HG03571 (cell line): ENCODE results near the gene ATG14.
"Not testable (repeated sequence)": the region's sequence is repeated elsewhere in the genome, so short reads cannot be mapped to it uniquely, and the experiment has no call there.

Source experiments
- ATAC-seq: cut with Tn5 transposase; IDR thresholded peaks from one replicate; pipeline ENCODE4 v1.9.1; 2021; ENCODE audit not compliant: unreplicated experiment

ATG14 gene, protein sequence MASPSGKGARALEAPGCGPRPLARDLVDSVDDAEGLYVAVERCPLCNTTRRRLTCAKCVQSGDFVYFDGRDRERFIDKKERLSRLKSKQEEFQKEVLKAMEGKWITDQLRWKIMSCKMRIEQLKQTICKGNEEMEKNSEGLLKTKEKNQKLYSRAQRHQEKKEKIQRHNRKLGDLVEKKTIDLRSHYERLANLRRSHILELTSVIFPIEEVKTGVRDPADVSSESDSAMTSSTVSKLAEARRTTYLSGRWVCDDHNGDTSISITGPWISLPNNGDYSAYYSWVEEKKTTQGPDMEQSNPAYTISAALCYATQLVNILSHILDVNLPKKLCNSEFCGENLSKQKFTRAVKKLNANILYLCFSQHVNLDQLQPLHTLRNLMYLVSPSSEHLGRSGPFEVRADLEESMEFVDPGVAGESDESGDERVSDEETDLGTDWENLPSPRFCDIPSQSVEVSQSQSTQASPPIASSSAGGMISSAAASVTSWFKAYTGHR

DNA sequence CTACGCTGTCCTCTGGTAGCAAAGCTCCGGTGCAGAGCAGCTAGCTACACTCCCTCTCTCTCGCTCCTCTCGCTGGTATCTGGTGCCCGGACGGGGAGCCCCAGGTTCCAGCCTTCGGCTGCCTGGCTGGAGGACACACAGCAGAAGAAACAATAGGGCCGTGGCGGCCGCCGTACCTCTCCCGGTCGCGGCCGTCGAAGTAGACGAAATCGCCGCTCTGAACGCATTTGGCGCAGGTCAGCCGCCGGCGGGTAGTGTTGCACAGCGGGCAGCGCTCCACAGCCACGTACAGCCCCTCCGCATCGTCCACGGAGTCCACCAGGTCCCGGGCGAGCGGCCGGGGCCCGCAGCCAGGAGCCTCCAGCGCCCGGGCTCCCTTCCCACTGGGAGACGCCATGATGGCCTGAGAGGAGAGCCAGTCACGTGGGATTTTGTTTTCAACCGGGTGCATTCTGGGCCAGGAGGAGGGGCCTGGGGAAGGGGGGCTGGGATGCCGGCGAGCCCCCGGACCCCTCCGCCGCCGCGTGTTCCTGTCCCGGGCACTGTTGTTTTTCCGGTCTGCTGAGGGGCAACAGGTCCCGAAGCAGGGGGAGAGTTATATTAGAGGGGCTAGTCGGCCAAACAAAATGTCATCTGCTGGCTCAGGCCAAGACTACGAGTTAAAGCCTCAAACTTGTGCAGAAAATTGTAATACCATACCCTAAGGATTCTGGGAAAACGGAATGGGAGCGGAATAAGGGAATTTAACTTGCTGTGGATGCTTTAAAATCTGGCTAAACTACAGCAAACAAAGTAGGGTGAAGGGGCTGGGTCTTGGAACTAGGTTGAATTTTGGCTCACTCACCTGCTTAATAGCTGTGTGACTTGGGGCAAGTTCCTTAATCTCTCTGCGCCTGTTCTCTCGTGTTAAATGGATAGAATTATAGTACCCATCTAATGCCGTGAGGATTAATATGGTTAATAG is at the start of gene ATG14:
Gene ATG14 (minus strand): TSS at position 405 of the 964 bp plus-strand sequence. CDS start 8 bp downstream, at position 397.
- ATAC-seq: peak; percentile 94

GRCh38 chr14:55458800-55459515 is 47.3 kb upstream of the ATG14 start:
- ATAC-seq: peak; percentile 80

- ATAC-seq: no peak
These were observed 45.9 kb upstream of the ATG14 start for GRCh38 chr14:55457496-55457895.

DNA sequence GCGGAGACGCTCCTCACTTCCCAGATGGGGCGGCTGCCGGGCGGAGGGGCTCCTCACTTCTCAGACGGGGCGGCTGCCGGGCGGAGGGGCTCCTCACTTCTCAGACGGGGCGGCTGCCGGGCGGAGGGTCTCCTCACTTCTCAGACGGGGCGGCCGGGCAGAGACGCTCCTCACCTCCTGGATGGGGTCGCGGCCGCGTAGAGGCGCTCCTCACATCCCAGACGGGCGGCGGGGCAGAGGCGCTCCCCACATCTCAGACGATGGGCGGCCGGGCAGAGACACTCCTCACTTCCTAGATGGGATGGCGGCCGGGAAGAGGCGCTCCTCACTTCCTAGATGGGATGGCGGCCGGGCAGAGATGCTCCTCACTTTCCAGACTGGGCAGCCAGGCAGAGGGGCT is 44.8 kb upstream of the ATG14 start:
- not testable (repeated sequence) for ATAC-seq

DNA sequence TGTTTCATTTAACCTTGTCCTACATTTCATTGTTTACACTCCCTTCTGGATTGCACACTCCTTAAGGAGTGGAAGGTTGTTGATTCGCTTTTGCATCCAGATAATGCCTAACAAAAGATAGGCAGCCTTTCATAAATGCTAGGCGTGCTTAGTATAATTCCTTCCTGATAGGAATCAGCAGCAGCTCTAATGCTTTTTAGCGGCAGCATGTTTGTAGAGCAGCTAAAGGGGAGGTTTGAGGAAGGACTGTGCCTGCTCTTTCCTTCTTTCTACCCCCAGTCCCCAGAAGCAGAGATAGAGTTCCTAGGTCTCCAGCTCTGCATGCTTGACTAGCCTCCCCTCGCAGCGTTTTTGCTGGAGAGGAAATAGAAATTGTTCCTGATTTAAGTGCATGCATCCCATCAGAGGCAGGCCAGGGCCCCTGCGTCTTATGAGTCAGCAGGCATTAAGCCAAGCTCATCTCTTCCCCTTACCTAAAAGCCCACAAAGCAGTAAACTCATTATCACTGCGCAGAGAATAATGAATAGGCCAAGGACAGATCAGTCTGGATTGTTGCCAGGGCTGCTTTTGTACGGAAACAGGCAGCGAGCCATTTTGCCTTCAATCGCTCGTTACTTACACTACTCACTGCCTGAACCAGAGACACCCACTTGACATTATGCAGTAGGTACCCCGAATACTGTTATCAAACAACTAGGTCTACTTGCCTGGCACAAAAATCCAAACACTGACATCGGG is 42.8 kb upstream of the ATG14 start:
- no peak for ATAC-seq

DNA sequence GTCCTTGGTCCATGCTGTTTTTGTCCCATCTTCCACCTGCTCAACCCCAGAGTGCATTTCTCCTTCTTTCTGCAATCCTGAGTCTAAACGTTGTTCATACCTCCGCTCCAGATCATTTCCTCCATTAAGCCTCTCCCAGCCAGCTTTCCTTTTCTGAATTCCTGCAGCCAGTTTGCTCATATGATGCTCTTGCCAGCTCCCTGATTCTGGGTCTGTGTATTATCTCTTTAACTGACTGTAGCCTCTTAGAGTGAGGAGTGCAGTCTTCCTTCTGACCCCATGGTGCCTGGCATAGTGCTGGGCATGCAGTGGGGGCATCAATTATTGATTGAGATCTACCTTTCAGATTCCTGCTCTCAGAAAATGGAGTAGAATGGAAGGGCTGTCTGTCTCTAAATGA is 40.3 kb upstream of the ATG14 start:
- ATAC-seq: no peak

- ATAC-seq: no peak
These were observed 39.8 kb upstream of the ATG14 start for GRCh38 chr14:55451398-55451797.

- ATAC-seq: no peak
These were observed 39.4 kb upstream of the ATG14 start for GRCh38 chr14:55450987-55451386.

- no peak for ATAC-seq
These were observed 38.9 kb upstream of the ATG14 start for GRCh38 chr14:55450539-55450938.

- ATAC-seq: no peak
These were observed 38.5 kb upstream of the ATG14 start for GRCh38 chr14:55450124-55450523.

- ATAC-seq: no peak
These were observed 37.5 kb upstream of the ATG14 start for GRCh38 chr14:55449116-55449515.

DNA sequence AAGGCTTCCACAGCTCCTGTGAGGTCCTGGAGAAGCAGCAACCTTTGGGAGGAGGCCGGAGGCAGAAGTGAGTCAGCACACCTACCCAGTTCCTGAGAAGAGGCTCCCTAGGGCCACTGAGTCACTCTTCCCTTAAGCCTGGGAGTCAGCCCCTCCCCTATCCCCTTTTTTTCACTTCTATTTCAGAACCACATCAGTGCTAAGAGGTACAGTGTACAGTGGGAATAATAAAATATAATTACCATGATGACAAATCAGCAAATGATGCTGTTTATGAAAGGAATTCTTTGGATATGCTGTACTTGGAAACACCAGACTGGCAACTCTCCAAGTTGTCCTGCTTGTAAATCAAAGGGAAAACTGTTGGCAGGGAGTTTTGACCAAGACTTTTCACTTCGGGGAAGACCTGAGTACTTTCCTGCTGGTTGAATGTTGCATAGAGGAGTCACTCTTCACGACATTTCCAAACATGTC is 36.5 kb upstream of the ATG14 start:
- ATAC-seq: no peak

DNA sequence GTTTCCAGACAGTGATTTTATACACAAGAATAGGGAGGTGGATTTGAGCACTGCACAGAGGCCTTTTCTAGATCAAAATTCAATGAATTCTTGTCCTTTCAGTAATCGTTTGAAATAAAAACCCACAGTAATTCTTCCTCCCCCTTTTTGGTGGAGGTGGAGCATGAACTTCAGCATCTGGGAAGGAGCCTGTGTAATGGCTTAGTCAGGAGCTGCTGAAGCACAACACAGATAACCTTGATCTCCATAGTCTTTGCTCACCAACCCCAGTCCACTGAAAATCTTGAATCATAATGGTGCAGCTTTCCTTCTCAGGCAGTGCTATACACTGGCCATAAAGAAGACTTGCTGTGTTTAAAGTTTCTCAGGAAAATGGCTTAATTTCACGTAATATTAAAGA is 35.2 kb upstream of the ATG14 start:
- ATAC-seq: no peak

DNA sequence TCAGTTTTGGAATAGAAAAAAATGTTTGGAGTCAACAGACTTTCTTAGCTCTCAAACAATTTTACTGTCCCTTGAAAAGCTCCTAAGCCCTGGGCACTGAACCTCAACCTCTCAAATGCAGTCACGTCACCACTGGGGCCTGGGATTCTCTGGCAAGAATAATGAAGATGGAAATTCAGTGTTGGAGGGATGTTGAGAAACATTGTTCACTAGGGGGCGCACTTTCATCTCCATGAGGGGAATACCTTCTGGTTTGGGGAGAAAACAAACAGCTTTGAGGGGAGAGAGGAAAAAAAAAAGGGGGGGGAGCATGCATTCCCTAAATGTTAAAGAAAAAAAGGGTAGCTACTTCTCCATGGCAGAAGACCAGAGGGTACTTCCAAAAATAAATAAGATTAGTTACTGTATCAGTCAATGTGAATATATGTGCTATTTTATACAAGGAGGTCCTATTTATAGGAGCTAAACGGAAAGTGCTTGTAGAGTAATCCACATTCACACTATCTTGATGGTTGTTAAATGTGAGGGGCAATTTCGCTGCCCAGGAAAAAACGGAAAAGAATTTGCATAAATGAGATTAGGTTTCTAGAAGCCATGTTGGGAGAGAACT is 34.6 kb upstream of the ATG14 start:
- no peak for ATAC-seq

DNA sequence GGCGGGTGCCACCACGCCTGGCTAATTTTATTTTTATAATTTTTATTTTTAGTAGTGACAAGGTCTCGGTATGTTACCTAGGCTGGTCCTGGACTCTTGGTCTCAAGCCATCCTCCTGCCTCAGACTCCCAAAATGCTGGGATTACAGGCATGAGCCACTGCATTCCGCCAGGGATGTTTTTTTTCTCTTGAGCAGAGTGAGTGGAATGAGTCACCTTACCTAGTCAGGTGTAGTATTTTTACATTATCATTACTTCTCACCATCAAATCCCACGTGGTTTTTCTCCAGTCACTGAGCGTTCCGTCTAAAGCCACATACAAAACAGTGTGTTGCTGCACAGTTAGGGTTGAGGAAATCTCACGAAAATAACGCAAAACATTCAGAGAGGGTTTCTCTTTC is 29.7 kb upstream of the ATG14 start:
- no peak for ATAC-seq

GRCh38 chr14:55440385-55440784 is 28.8 kb upstream of the ATG14 start, which contains the start of gene TBPL2:
TBPL2 (minus strand) TSS chr14:55440616; CDS start chr14:55440449, 167 bp downstream.
- no peak for ATAC-seq

GRCh38 chr14:55438066-55438683 is 26.5 kb upstream of the ATG14 start:
- no peak for ATAC-seq

DNA sequence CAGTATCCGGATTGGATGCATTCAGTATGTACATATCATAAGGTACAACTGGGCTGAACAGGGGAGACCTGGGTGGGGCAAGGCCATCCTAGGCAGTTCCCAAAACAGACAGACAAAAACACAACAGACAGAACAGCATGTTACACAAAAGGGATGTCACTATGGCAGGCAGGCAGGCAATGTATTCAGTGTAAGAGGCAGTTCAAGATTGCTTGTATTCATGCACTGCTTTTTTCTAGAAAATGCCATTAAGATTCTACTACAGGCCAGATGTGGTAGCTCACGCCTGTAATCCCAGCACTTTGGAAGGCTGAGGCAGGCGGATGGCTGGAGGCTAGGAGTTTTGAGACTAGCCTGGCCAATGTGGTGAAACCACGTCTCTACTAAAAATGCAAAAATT is 25.3 kb upstream of the ATG14 start:
- no peak for ATAC-seq

- ATAC-seq: no peak
These were observed 24.9 kb upstream of the ATG14 start for GRCh38 chr14:55436519-55436918.
